Duodenal mucosa (tissue), 2 donors: ENCODE data around the gene AKT1.

Experiments used
- H3K27ac ChIP-seq: one replicate; pipeline ENCODE4 v1.7.0; 2013; ENCODE audit warnings: low read depth, low read length
- H3K27me3 ChIP-seq, 2 donors: one replicate each; pipeline ENCODE4 v1.7.0; 2013; ENCODE audit warnings: low read length in 2 of 2, control low read depth in 1 of 2; ENCODE audit not compliant: insufficient read depth in 2 of 2, control insufficient read depth in 1 of 2
- H3K36me3 ChIP-seq, 2 donors: one replicate each; pipeline ENCODE4 v1.7.0; 2013; ENCODE audit warnings: low read length in 2 of 2, control low read depth in 1 of 2; ENCODE audit not compliant: insufficient read depth in 2 of 2, control insufficient read depth in 1 of 2
- H3K4me1 ChIP-seq, 2 donors: one replicate each; pipeline ENCODE4 v1.7.0; 2013; ENCODE audit warnings: low read length in 2 of 2, control low read depth in 1 of 2; ENCODE audit not compliant: insufficient read depth in 2 of 2, control insufficient read depth in 1 of 2
- H3K4me3 ChIP-seq, 2 donors: one replicate each; pipeline ENCODE4 v1.7.0; 2013; ENCODE audit warnings: low read length in 2 of 2, low read depth in 1 of 2
- H3K9ac ChIP-seq, 2 donors: one replicate each; pipeline ENCODE4 v1.7.0; 2013; ENCODE audit warnings: low read length in 2 of 2, low read depth in 1 of 2
- H3K9me3 ChIP-seq, 2 donors: one replicate each; pipeline ENCODE4 v1.7.0; 2013; ENCODE audit warnings: low read length in 2 of 2, control low read depth in 1 of 2; ENCODE audit not compliant: control insufficient read depth in 1 of 2

AKT1 gene

GRCh38 chr14:104804481-104805325, 9.2 kb upstream of the AKT1 start:
- H3K9me3 ChIP-seq: no peaks in the 10 kb centered on the region
- H3K27ac ChIP-seq: no peak overlapping the region
- H3K9ac ChIP-seq: no peak overlapping the region
- H3K36me3 ChIP-seq: no peaks in the 10 kb centered on the region
- H3K4me3 ChIP-seq: no peak overlapping the region
- H3K4me1 ChIP-seq: peaks cover 21 to 29% of the 10 kb centered on the region in 2 donors
- H3K27me3 ChIP-seq: no peaks in the 10 kb centered on the region

GRCh38 chr14:104803912-104804410, 8.4 kb upstream of the AKT1 start:
- no peaks in the 10 kb centered on the region for H3K36me3 ChIP-seq
- H3K27ac ChIP-seq: no peak overlapping the region
- H3K4me3 ChIP-seq: no peak overlapping the region
- H3K27me3 ChIP-seq: no peaks in the 10 kb centered on the region
- H3K4me1 ChIP-seq: peaks cover 25 to 31% of the 10 kb centered on the region in 2 donors
- no peak overlapping the region for H3K9ac ChIP-seq
- no peaks in the 10 kb centered on the region for H3K9me3 ChIP-seq

DNA sequence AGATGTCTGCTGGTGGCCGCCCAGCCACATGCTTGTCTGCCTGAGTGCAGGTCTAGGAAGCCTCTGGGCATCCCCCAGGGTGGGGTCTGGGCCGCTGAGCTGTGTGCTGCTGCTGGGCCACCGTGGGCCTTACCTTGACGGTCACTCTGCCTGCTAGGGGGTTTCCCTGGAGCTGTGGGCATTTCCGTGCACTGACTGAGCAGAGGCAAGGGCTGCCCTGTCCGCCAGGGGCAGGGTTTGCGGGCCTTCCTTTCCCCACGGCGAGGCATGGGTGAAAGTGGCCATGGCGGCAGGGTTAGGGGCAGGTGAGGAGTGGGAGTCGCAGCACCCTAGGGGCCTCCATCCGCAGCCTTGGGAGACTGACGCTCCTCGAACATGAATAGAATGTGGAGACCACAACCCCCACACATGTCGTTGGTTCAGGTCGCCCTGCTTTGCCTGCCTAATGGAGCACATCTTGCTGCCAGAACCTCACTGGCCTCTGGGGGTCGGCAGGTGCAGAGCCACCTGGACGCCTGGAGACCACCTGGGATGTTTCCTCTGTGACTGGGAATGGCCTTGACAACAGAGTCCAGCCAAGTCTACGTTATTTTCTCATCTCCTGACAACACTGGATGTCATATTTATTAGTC, 7.8 kb upstream of the AKT1 start:
- H3K4me1 ChIP-seq: peaks cover 25 to 31% of the 10 kb centered on the region in 2 donors
- no peaks in the 10 kb centered on the region for H3K9me3 ChIP-seq
- H3K36me3 ChIP-seq: no peaks in the 10 kb centered on the region
- no peak overlapping the region for H3K4me3 ChIP-seq
- no peaks in the 10 kb centered on the region for H3K27me3 ChIP-seq
- H3K9ac ChIP-seq: no peak overlapping the region
- no peak overlapping the region for H3K27ac ChIP-seq

GRCh38 chr14:104802394-104803184, 7.0 kb upstream of the AKT1 start:
- Histone ChIP-seq H3K27me3 (no peaks in the 10 kb centered on the region), H3K36me3 (no peaks in the 10 kb centered on the region), H3K9ac (no peak overlapping the region), H3K27ac (no peak overlapping the region), H3K4me1 (peaks cover 30 to 38% of the 10 kb centered on the region in 2 donors), H3K4me3 (no peak overlapping the region), H3K9me3 (no peaks in the 10 kb centered on the region)

DNA sequence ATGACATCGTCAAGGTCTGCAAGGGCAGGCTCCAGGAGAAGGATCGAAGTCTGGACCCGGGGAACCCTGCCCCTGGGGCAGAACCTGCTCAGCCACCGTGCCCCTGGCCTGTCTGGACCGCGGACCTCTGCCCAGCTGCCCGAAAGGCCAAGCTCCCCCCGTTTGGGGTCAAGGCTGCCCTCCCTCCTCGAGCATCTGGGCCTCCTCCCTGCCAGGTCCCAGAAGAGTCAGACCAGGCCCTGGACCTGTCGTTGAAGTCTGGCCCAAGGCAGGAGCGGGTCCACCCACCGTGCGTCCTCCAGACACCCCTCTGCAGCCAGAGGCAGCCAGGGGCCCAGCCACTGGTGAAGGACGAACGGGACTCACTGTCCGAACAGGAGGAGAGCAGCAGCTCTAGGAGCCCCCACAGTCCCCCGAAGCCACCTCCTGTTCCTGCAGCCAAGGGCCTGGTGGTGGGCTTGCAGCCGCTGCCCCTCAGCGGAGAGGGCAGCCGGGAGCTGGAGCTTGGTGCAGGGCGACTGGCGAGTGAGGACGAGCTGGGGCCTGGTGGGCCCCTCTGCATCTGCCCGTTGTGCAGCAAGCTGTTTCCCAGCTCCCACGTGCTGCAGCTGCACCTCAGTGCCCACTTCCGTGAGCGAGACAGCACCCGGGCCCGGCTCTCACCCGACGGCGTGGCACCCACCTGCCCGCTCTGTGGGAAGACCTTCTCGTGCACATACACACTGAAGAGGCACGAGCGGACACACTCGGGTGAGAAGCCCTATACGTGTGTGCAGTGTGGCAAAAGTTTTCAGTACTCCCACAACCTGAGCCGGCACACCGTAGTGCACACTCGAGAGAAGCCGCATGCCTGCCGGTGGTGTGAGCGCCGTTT, 6.2 kb upstream of the AKT1 start:
- H3K4me3 ChIP-seq: peak overlapping the region; percentile 75 to 81
- peaks cover 39 to 46% of the 10 kb centered on the region in 2 donors for H3K4me1 ChIP-seq
- H3K9me3 ChIP-seq: no peaks in the 10 kb centered on the region
- H3K9ac ChIP-seq: peak overlapping the region; percentile 65 to 66
- H3K36me3 ChIP-seq: no peaks in the 10 kb centered on the region
- H3K27me3 ChIP-seq: no peaks in the 10 kb centered on the region
- no peak overlapping the region for H3K27ac ChIP-seq

- peaks cover 46 to 54% of the 10 kb centered on the region in 2 donors for H3K4me1 ChIP-seq
- peak within 1 kb of the TSS; percentile 76 to 83 for H3K9ac ChIP-seq
- H3K9me3 ChIP-seq: no peaks in the 10 kb centered on the region
- no peaks in the 10 kb centered on the region for H3K27me3 ChIP-seq
- H3K4me3 ChIP-seq: peak within 1 kb of the TSS; percentile 75 to 81
- no peaks in the 10 kb centered on the region for H3K36me3 ChIP-seq
- H3K27ac ChIP-seq: peak within 1 kb of the TSS; percentile 81
Observed at GRCh38 chr14:104800771-104801519, 5.4 kb upstream of the AKT1 start, which contains the start of gene ZBTB42. Gene ZBTB42 (plus strand): TSS chr14:104801101. CDS start chr14:104801198, 97 bp downstream.

- Histone ChIP-seq H3K4me3 (peak overlapping the region; percentile 55 to 69), H3K9ac (peak overlapping the region; percentile 76 to 83), H3K27ac (peak overlapping the region; percentile 81), H3K9me3 (no peaks in the 10 kb centered on the region), H3K27me3 (no peaks in the 10 kb centered on the region), H3K4me1 (peaks cover 48 to 50% of the 10 kb centered on the region in 2 donors), H3K36me3 (no peaks in the 10 kb centered on the region)
Observed at GRCh38 chr14:104800015-104800770, 4.6 kb upstream of the AKT1 start.

GRCh38 chr14:104799244-104800014, 3.9 kb upstream of the AKT1 start:
- Histone ChIP-seq H3K4me1 (peaks cover 45 to 51% of the 10 kb centered on the region in 2 donors), H3K27me3 (no peaks in the 10 kb centered on the region)

More at GRCh38 chr14:104799244-104800014, 3.9 kb upstream of the AKT1 start:
- peak overlapping the region; percentile 81 for H3K27ac ChIP-seq
- no peaks in the 10 kb centered on the region for H3K36me3 ChIP-seq
- peak overlapping the region; percentile 3 to 69 for H3K4me3 ChIP-seq
- H3K9me3 ChIP-seq: no peaks in the 10 kb centered on the region
- H3K9ac ChIP-seq: peak overlapping the region; percentile 76 to 83
